H1 (cell line): ENCODE data around the gene AVPR1B. TPM values are rescaled to one million over a fixed set of nuclear protein-coding genes. Genes with fewer than 3 reads are reported as not detected.

Experiments used
- CBX5 ChIP-seq: fragments of 300-800, 300-1000 bp; sonication (generic); IDR thresholded peaks from 2 replicates; pipeline ENCODE4 v1.7.1; 2016; ENCODE audit warnings: antibody characterized with exemption, low read length, low read depth
- GTF2F1 ChIP-seq: IDR thresholded peaks from 2 replicates; pipeline ENCODE4 v1.6.1; 2012; ENCODE audit warnings: low read depth, low read length, improper control_type of control experiment, borderline replicate concordance
- MAX ChIP-seq: IDR thresholded peaks from 2 replicates; pipeline ENCODE4 v1.6.1; 2012; ENCODE audit warnings: inconsistent platforms
- USF2 ChIP-seq: IDR thresholded peaks from 2 replicates; pipeline ENCODE4 v1.6.1; 2011; ENCODE audit warnings: low read length, improper control_type of control experiment
- polyA plus RNA-seq, 7 experiments: library from polyadenylated mRNA; depleted of rRNA in 3 of 7; stranded (reverse) in 5 of 7; unstranded in 2 of 7; fragments of >200 nt in 5 of 7; fragments of 200-250 nt in 2 of 7; gene quantifications; 1 replicate in 5 of 7; 2 replicates in 1 of 7; 4 replicates in 1 of 7; pipeline versions ENCODE4 v1.2.1 to v1.2.3, GENCODE V29; 2011 to 2013; ENCODE audit warnings: missing spikeins in 2 of 7, mixed read lengths in 2 of 7
- total RNA-seq: library from RNA; stranded (reverse); fragmentation: NEBNext Ultra II Directional; extraction: Animal tissue kit (Norgen Biotek cat#: 25700); gene quantifications from 2 replicates; pipeline ENCODE4 v1.2.1, GENCODE V29; 2021

Gene AVPR1B
- total and polyA plus RNA-seq, 2 of the 8 experiments (the other 6 are each of a cell fraction or from before 2014, with no cell fraction given): 0.29 to 0.50 TPM

DNA sequence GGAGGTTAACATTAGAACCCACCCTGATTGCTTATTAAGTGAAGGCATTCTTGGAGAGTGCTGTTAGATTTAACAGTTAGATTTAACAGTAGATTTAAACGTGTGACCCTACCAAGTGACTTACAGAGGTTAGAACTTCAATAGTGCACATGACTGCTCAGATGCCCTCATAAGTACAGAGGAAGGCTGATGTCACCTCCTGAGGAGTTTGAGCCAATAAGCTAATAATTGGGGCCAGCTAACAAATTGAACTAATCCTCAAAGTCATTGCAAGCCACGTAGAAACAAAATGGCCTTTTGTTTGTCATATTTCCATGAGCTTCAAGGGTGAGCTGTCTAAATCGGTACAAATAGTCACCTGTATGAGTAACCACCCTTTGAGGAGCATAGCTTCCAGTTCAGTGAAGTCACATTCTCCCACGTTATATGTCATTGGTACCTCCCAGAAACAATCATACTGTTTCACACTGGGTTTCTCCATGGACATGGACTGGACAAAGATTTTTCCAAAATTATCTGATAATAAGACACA lies 11.7 kb downstream of the AVPR1B start (continued):
- TF ChIP-seq GTF2F1 (no peak), MAX (no peak), CBX5 (no peak), USF2 (no peak)
